ENCODE results near the gene ABCC11. TPM values are rescaled to one million over a fixed set of nuclear protein-coding genes. Genes with fewer than 3 reads are reported as not detected.

Gene ABCC11
- total and polyA plus RNA-seq, 2 of the 13 experiments (the other 11 are each of a cell fraction or from before 2014, with no cell fraction given): 1.0 to 1.4 TPM

- no peak for TF ChIP-seq ZMAT5 (CRISPR knock-in tag; IDR thresholded peaks at IDR 0.05; ENCODE audit: borderline replicate concordance, low read depth)
- TF ChIP-seq IRX3 (CRISPR knock-in tag; IDR thresholded peaks at IDR 0.05; ENCODE audit: borderline replicate concordance, low read depth): peak; percentile 84; the same call in 1 of the 2 replicates
- 0 out of 4 replicates have a peak, but pooled peaks of 1 of the 2 experiments have one; percentile 6 for TF ChIP-seq MAFK (conservative IDR thresholded peaks at IDR 0.05 in 1 of 2, IDR thresholded peaks at IDR 0.05 in 1 of 2; ENCODE audit: low read length in 2 of 2)
- peak; percentile 87; the same call in 1 of the 2 replicates for TF ChIP-seq THAP7 (CRISPR knock-in tag; IDR thresholded peaks at IDR 0.05)
- TF ChIP-seq TEAD2 (CRISPR knock-in tag; IDR thresholded peaks at IDR 0.05): no peak
- 0 out of 2 replicates have a peak, but pooled peaks have one; percentile 64 for TF ChIP-seq ZBTB3 (CRISPR knock-in tag; IDR thresholded peaks at IDR 0.05; ENCODE audit: borderline replicate concordance, low read depth)
- TF ChIP-seq ZNF503 (CRISPR knock-in tag; IDR thresholded peaks at IDR 0.05): peak; percentile 89; the same call in 1 of the 2 replicates
- TF ChIP-seq ZFP91 (CRISPR knock-in tag; IDR thresholded peaks at IDR 0.05; ENCODE audit: borderline replicate concordance): peak; percentile 93
- no peak for TF ChIP-seq ZFP41 (CRISPR knock-in tag; IDR thresholded peaks at IDR 0.05; ENCODE audit: borderline replicate concordance)
- peak; percentile 80; the same call in 1 of the 2 replicates for TF ChIP-seq SATB2 (CRISPR knock-in tag; IDR thresholded peaks at IDR 0.05)
- peak; percentile 99; the same call in 1 of the 2 replicates for TF ChIP-seq ZFP82 (CRISPR knock-in tag; IDR thresholded peaks at IDR 0.05; ENCODE audit: borderline replicate concordance)
- TF ChIP-seq ZBTB4 (CRISPR knock-in tag; IDR thresholded peaks at IDR 0.05; ENCODE audit: borderline replicate concordance): no peak
- no peak; the same call in 1 of the 2 replicates for TF ChIP-seq ZBTB7B (CRISPR knock-in tag; IDR thresholded peaks at IDR 0.05)
- TF ChIP-seq ZNF678 (CRISPR knock-in tag; IDR thresholded peaks at IDR 0.05): 0 out of 2 replicates have a peak, but pooled peaks have one; percentile 72
Measured at GRCh38 chr16:48244080-48244862, 3.1 kb downstream of the ABCC11 start, which contains the start of gene LONP2 (continued).

Measured in HepG2 (cell line).